Nephron progenitor cell (in vitro differentiated cells): Measurements from ENCODE around the gene SLC39A1.
A peak's percentile ranks its signal among the peaks of the same experiment; 100 is the strongest.

ENCODE experiments used
- DNase-seq: peaks from one replicate; pipeline ENCODE4 v3.0.0; 2021
- H3K27ac Mint-ChIP-seq: 2 replicates; pipeline ENCODE4 v1.8.0; 2021; ENCODE audit warnings: mild to moderate bottlenecking, moderate library complexity, mixed read lengths
- H3K27me3 Mint-ChIP-seq: 2 replicates; pipeline ENCODE4 v1.8.0; 2021; ENCODE audit warnings: mild to moderate bottlenecking, low read depth, mixed read lengths; ENCODE audit not compliant: poor library complexity
- H3K36me3 Mint-ChIP-seq: 2 replicates; pipeline ENCODE4 v1.8.0; 2021; ENCODE audit warnings: low read depth, mixed read lengths
- H3K4me1 Mint-ChIP-seq: 2 replicates; pipeline ENCODE4 v1.8.0; 2021; ENCODE audit warnings: mixed read lengths
- H3K4me3 Mint-ChIP-seq: 2 replicates; pipeline ENCODE4 v1.8.0; 2021; ENCODE audit warnings: mild to moderate bottlenecking, moderate library complexity, mixed read lengths
- H3K9me3 Mint-ChIP-seq: 2 replicates; pipeline ENCODE4 v1.8.0; 2021; ENCODE audit warnings: mild to moderate bottlenecking, moderate library complexity, mixed read lengths
- TF ChIP-seq, protein P1 (sequence below): fragments of 200-600 bp; sonication (generic); IDR thresholded peaks from 2 replicates; pipeline ENCODE4 v1.5.0; 2021; ENCODE audit warnings: antibody characterized with exemption

Gene SLC39A1

DNA sequence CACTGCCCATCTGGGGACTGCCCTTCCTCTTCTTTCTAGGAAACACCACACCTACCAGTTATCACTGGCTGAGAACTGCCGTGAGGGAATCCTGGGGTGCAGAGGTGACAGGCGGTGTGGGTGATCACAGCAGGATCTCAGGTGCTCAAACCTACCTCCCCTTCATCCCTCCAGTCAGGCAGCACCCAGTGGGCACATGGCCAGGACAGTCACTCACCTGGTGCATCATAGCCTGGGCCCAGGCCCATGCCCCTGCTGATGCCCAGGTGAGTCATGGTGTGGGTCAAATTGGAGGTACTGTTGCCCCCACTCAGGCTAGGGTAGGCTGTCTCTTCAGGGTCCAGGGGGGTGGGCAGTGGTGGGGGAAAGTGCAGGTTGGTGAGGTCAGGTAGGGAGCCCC lies 11.5 kb downstream of the SLC39A1 start:
- no peak for DNase-seq
- Mint-ChIP-seq H3K27ac (no peak overlapping the region), H3K4me1 (peaks cover 39% of the 10 kb centered on the region), H3K4me3 (no peak overlapping the region), H3K9me3 (no peaks in the 10 kb centered on the region), H3K36me3 (peaks cover 36% of the 10 kb centered on the region), H3K27me3 (no peaks in the 10 kb centered on the region)
- TF ChIP-seq, protein P1, sequence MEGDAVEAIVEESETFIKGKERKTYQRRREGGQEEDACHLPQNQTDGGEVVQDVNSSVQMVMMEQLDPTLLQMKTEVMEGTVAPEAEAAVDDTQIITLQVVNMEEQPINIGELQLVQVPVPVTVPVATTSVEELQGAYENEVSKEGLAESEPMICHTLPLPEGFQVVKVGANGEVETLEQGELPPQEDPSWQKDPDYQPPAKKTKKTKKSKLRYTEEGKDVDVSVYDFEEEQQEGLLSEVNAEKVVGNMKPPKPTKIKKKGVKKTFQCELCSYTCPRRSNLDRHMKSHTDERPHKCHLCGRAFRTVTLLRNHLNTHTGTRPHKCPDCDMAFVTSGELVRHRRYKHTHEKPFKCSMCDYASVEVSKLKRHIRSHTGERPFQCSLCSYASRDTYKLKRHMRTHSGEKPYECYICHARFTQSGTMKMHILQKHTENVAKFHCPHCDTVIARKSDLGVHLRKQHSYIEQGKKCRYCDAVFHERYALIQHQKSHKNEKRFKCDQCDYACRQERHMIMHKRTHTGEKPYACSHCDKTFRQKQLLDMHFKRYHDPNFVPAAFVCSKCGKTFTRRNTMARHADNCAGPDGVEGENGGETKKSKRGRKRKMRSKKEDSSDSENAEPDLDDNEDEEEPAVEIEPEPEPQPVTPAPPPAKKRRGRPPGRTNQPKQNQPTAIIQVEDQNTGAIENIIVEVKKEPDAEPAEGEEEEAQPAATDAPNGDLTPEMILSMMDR, result no peak

DNA sequence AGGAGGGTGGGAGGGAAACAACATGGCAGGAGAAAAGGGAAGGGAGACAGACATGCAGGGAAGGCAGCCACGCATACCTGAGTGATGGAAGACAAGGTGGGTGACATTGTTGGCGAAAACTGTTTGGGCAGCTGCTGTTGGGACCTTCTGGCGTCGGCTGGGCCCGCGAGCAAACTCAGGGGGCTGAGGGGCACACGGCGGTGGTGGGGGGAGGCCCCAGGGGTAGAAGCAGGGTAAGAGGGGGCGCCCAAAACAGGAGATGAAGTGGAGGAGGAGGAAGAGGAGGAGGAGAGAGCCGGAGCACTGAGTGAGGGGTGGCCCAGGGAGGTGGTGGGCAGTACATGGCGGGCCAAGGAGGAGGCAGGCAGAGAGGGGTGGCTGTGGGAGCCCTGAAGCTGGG lies 12.2 kb downstream of the SLC39A1 start:
- Mint-ChIP-seq H3K36me3 (peaks cover 36% of the 10 kb centered on the region), H3K4me3 (no peak overlapping the region), H3K4me1 (peaks cover 35% of the 10 kb centered on the region), H3K27ac (no peak overlapping the region), H3K9me3 (no peaks in the 10 kb centered on the region), H3K27me3 (no peaks in the 10 kb centered on the region)
- no peak for DNase-seq
- TF ChIP-seq, protein P1, result no peak

- no peaks in the 10 kb centered on the region for H3K9me3 Mint-ChIP-seq
- H3K36me3 Mint-ChIP-seq, result peaks cover 20% of the 10 kb centered on the region
- peaks cover 36% of the 10 kb centered on the region for H3K4me1 Mint-ChIP-seq
- peak; percentile 87 for DNase-seq
- TF ChIP-seq, protein P1, result peak; percentile 88
- H3K27ac Mint-ChIP-seq, result peak within 1 kb of the TSS; percentile 88
- H3K4me3 Mint-ChIP-seq, result peak within 1 kb of the TSS; percentile 86
- no peaks in the 10 kb centered on the region for H3K27me3 Mint-ChIP-seq
These were observed 16.6 kb downstream of the SLC39A1 start, which contains the start of gene DENND4B for GRCh38 chr1:153946622-153947241. TSS of gene DENND4B (minus strand) at chr1:153946718. CDS start at chr1:153944374, 2,344 bp downstream.

DNA sequence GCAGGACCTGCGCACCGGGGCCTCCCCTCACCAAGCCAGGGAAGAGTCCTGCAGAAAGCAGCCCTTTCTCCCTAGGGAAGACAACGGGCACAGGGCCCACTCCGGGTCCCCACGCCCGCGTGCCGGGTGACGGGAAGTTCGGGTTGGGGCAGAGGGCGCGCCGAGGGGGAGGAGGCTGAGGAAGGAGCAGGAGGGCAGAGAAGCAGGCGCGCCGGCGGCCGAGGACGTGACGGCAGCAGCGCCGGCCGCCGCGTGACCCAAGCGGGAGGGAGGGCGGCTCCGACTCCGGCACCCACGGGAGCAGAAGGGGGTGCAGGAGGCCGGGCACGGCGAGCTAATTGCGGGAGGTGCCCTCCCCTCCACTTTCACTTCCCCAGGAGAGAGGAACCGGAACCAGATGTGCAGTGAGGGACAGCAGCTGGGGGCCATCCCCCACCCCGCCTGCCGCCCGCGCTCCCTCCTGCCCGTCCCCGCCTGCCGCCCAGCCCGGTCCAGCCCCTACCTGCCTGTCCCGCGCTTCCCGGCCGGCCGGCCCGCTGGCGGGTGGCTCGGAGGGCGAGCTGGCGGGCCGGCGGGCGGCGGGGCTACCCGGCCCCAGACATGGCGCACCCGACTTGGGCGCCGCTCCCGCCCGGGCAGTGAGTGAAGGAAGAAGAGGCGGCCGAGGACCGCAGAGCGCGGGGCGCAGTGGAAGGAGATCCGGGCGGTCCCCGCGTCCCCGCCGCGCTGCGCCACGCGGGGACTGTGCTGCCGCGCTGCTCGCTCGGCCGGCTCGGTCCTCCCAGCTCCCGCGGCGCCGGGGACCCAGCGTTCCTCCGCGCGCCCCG lies 17.3 kb downstream of the SLC39A1 start:
- TF ChIP-seq, protein P1, result no peak
- Mint-ChIP-seq H3K27ac (peak overlapping the region; percentile 88), H3K36me3 (peaks cover 17% of the 10 kb centered on the region), H3K4me3 (peak overlapping the region; percentile 86), H3K27me3 (no peaks in the 10 kb centered on the region), H3K9me3 (no peaks in the 10 kb centered on the region), H3K4me1 (peaks cover 36% of the 10 kb centered on the region)
- peak; percentile 62 for DNase-seq

GRCh38 chr1:153945131-153945794 lies 18.1 kb downstream of the SLC39A1 start:
- peaks cover 36% of the 10 kb centered on the region for H3K4me1 Mint-ChIP-seq
- peak overlapping the region; percentile 88 for H3K27ac Mint-ChIP-seq
- peak overlapping the region; percentile 86 for H3K4me3 Mint-ChIP-seq
- no peak for DNase-seq
- H3K9me3 Mint-ChIP-seq, result no peaks in the 10 kb centered on the region
- TF ChIP-seq, protein P1, result no peak
- H3K36me3 Mint-ChIP-seq, result peaks cover 17% of the 10 kb centered on the region
- H3K27me3 Mint-ChIP-seq, result no peaks in the 10 kb centered on the region
